GM19239 (cell line): ENCODE measurements around the gene SMIM12.

Experiments
- DNase-seq: peaks from one replicate; pipeline ENCODE4 v3.0.0; 2011; ENCODE audit warnings: low spot score; ENCODE audit not compliant: insufficient read length
- FAIRE-seq: peaks from 2 replicates; lab custom pipeline; 2011; peaks lifted over from hg19 to GRCh38; lab: Jason Lieb, UNC

The SMIM12 gene

GRCh38 chr1:34808051-34808810 lies 51.3 kb downstream of the SMIM12 start:
- FAIRE-seq (no peak), DNase-seq (no peak)

GRCh38 chr1:34806396-34806795 lies 53.2 kb downstream of the SMIM12 start:
- FAIRE-seq (no peak), DNase-seq (no peak)

- FAIRE-seq (no peak), DNase-seq (no peak)
Observed at GRCh38 chr1:34803770-34804169, 55.8 kb downstream of the SMIM12 start.
